Ishikawa (cell line): ENCODE results near the gene CALN1.

Source experiments
- CEBPB ChIP-seq: IDR thresholded peaks from 2 replicates; pipeline ENCODE4 v1.6.1; 2012
- CREB1 ChIP-seq: IDR thresholded peaks from 2 replicates; pipeline ENCODE4 v1.6.1; 2012; ENCODE audit warnings: low read depth
- EGR1 ChIP-seq: IDR thresholded peaks from 2 replicates; pipeline ENCODE4 v1.6.1; 2012
- EP300 ChIP-seq: IDR thresholded peaks from 2 replicates; pipeline ENCODE4 v1.6.1; 2012; ENCODE audit warnings: borderline replicate concordance
- FOXM1 ChIP-seq: IDR thresholded peaks from 2 replicates; pipeline ENCODE4 v1.6.1; 2012; ENCODE audit warnings: low read depth, borderline replicate concordance
- MAX ChIP-seq: IDR thresholded peaks from 2 replicates; pipeline ENCODE4 v1.6.1; 2012
- NFIC ChIP-seq: IDR thresholded peaks from 2 replicates; pipeline ENCODE4 v1.6.1; 2012
- RAD21 ChIP-seq: IDR thresholded peaks from 2 replicates; pipeline ENCODE4 v1.6.1; 2012; ENCODE audit warnings: low read depth
- REST ChIP-seq: IDR thresholded peaks from 2 replicates; pipeline ENCODE4 v1.6.1; 2012; ENCODE audit warnings: low read depth, mild to moderate bottlenecking
- TAF1 ChIP-seq: IDR thresholded peaks from 2 replicates; pipeline ENCODE4 v1.6.1; 2012; ENCODE audit warnings: low read depth, mild to moderate bottlenecking
- TCF12 ChIP-seq: IDR thresholded peaks from 2 replicates; pipeline ENCODE4 v1.6.1; 2012; ENCODE audit warnings: low read depth
- TEAD4 ChIP-seq: IDR thresholded peaks from 2 replicates; pipeline ENCODE4 v1.6.1; 2012
- USF1 ChIP-seq: IDR thresholded peaks from 2 replicates; pipeline ENCODE4 v1.6.1; 2012
- YY1 ChIP-seq: IDR thresholded peaks from 2 replicates; pipeline ENCODE4 v1.6.1; 2012; ENCODE audit warnings: low read depth
- ZBTB7A ChIP-seq: IDR thresholded peaks from 2 replicates; pipeline ENCODE4 v1.6.1; 2012; ENCODE audit warnings: low read depth

The CALN1 gene

GRCh38 chr7:72213769-72214168, 198.4 kb downstream of the CALN1 start:
- TF ChIP-seq EGR1 (no peak), MAX (no peak), TEAD4 (no peak), YY1 (no peak), TAF1 (no peak), CREB1 (no peak), ZBTB7A (no peak), CEBPB (no peak), TCF12 (no peak), RAD21 (no peak), FOXM1 (no peak), REST (no peak), USF1 (no peak), NFIC (no peak), EP300 (no peak)

- no peak for TF ChIP-seq TCF12
- TF ChIP-seq REST, result no peak
- no peak for TF ChIP-seq EGR1
- no peak for TF ChIP-seq YY1
Measured at GRCh38 chr7:72213081-72213480, 199.1 kb downstream of the CALN1 start.

- TF ChIP-seq FOXM1, result no peak
- TF ChIP-seq TEAD4, result no peak
- TF ChIP-seq TAF1, result no peak
- TF ChIP-seq CEBPB, result no peak
- no peak for TF ChIP-seq ZBTB7A
- TF ChIP-seq YY1, result no peak
- no peak for TF ChIP-seq NFIC
- no peak for TF ChIP-seq EP300
- no peak for TF ChIP-seq MAX
- no peak for TF ChIP-seq CREB1
- TF ChIP-seq TCF12, result no peak
- TF ChIP-seq REST, result no peak
- TF ChIP-seq RAD21, result no peak
- no peak for TF ChIP-seq USF1
- TF ChIP-seq EGR1, result no peak
Measured at GRCh38 chr7:72211175-72211574, 201.0 kb downstream of the CALN1 start.

GRCh38 chr7:72196176-72196575, 216.0 kb downstream of the CALN1 start:
- TF ChIP-seq CEBPB (no peak), ZBTB7A (no peak), EGR1 (no peak), TAF1 (no peak), REST (no peak), CREB1 (no peak), MAX (no peak), EP300 (no peak), YY1 (no peak), TCF12 (no peak), USF1 (no peak), NFIC (no peak), FOXM1 (no peak)
